Measurements from ENCODE around the gene NXPH2.

Gene NXPH2

DNA sequence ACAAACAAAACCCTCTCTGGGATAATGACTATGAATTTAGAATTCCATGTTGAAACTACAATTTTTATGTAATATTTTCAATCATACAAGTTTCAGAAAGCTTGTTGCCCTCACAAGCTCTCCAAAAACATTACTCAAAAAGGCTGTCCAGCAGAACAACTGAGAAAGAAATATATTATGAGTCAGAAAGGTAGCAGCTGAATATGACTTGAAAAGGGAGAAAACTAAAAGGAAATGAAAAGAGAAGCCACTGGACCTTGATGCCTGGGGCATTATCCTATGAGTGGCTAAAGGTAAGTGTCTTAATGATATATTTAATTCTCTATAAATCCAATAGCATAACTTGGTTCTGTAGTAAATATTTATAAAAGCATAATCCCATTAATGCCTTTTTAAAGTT, 61.8 kb downstream of the NXPH2 start:
- Histone ChIP-seq H3K9me2 (replicated peaks; ENCODE audit: insufficient read depth, low read length) (no peaks in the 10 kb centered on the region), H3K27ac (ENCODE audit: low read depth, low read length) (no peak overlapping the region), H3K4me2 (ENCODE audit: low read depth, low read length, poor library complexity, severe bottlenecking) (no peak overlapping the region), H3K27me3 (ENCODE audit: low read length) (no peaks in the 10 kb centered on the region), H3K36me3 (ENCODE audit: low read length) (no peaks in the 10 kb centered on the region), H3K9ac (ENCODE audit: low read length) (no peak overlapping the region), H3K9me3 (ENCODE audit: insufficient read depth, low read length) (no peaks in the 10 kb centered on the region), H3K4me3 (ENCODE audit: insufficient read depth, low read length, poor library complexity, severe bottlenecking) (no peak overlapping the region), H2AFZ (ENCODE audit: low read depth, low read length, severe bottlenecking) (no peak overlapping the region), H4K20me1 (ENCODE audit: low read depth, low read length) (no peaks in the 10 kb centered on the region), H3K79me2 (ENCODE audit: insufficient read depth, low read length) (no peaks in the 10 kb centered on the region), H3F3A (ENCODE audit: insufficient read depth) (no peaks in the 10 kb centered on the region)
- TF ChIP-seq, protein P1, sequence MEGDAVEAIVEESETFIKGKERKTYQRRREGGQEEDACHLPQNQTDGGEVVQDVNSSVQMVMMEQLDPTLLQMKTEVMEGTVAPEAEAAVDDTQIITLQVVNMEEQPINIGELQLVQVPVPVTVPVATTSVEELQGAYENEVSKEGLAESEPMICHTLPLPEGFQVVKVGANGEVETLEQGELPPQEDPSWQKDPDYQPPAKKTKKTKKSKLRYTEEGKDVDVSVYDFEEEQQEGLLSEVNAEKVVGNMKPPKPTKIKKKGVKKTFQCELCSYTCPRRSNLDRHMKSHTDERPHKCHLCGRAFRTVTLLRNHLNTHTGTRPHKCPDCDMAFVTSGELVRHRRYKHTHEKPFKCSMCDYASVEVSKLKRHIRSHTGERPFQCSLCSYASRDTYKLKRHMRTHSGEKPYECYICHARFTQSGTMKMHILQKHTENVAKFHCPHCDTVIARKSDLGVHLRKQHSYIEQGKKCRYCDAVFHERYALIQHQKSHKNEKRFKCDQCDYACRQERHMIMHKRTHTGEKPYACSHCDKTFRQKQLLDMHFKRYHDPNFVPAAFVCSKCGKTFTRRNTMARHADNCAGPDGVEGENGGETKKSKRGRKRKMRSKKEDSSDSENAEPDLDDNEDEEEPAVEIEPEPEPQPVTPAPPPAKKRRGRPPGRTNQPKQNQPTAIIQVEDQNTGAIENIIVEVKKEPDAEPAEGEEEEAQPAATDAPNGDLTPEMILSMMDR (IDR thresholded peaks at IDR 0.05; ENCODE audit: insufficient read depth, low read length, poor library complexity, severe bottlenecking): no peak
- no peak for TF ChIP-seq EZH2phosphoT487 (conservative IDR thresholded peaks at IDR 0.05; ENCODE audit: low read length)

DNA sequence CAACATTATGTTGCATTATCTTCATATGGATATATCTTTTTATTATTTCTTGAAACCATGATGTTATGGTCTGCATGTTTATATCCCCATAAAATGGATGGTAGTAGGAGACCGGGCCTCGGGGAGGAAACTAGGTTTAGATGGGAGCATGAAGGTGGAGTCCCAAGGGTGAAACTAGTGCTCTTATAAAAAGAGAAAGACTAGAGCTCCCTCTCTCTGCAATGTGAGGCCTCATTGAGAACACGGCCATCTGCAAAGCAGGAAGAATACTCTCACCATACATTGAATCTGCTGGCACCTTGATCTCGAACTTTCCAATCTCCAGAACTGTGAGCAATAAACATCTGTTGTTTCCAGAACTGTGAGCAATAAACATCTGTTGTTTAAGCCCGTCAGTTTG, 64.0 kb downstream of the NXPH2 start:
- Histone ChIP-seq H2AFZ (ENCODE audit: low read depth, low read length, severe bottlenecking) (no peak overlapping the region), H3K9me3 (ENCODE audit: insufficient read depth, low read length) (no peaks in the 10 kb centered on the region), H3K27ac (ENCODE audit: low read depth, low read length) (no peak overlapping the region), H3K79me2 (ENCODE audit: insufficient read depth, low read length) (no peaks in the 10 kb centered on the region), H3K36me3 (ENCODE audit: low read length) (no peaks in the 10 kb centered on the region), H3K4me3 (ENCODE audit: insufficient read depth, low read length, poor library complexity, severe bottlenecking) (no peak overlapping the region), H3K9ac (ENCODE audit: low read length) (no peak overlapping the region), H3F3A (ENCODE audit: insufficient read depth) (no peaks in the 10 kb centered on the region), H3K27me3 (ENCODE audit: low read length) (no peaks in the 10 kb centered on the region), H3K9me2 (replicated peaks; ENCODE audit: insufficient read depth, low read length) (no peaks in the 10 kb centered on the region), H3K4me2 (ENCODE audit: low read depth, low read length, poor library complexity, severe bottlenecking) (no peak overlapping the region), H4K20me1 (ENCODE audit: low read depth, low read length) (no peaks in the 10 kb centered on the region)
- no peak for TF ChIP-seq EZH2phosphoT487 (conservative IDR thresholded peaks at IDR 0.05; ENCODE audit: low read length)
- TF ChIP-seq, protein P1 (IDR thresholded peaks at IDR 0.05; ENCODE audit: insufficient read depth, low read length, poor library complexity, severe bottlenecking): no peak

DNA sequence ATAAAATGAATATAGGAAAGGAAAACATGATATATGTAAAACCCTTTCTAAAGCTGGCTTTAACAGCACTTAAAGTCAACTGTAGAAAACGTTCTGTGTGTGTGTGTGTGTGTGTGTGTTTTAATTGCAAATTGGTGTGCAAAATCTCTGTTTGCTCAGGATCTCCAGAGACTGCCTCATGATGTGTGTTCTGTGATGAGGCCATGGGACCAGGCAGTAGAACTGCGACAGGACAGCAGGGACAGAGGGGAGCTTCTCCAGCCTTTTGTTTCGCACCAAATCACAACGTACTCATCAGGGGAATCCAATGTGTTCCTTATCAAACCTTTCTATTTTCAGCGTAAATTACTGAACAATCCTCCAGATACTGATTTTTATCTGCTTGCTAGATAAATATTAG, 66.7 kb downstream of the NXPH2 start:
- Histone ChIP-seq H3K36me3 (ENCODE audit: low read length) (no peaks in the 10 kb centered on the region), H3K27me3 (ENCODE audit: low read length) (no peaks in the 10 kb centered on the region), H3K9ac (ENCODE audit: low read length) (no peak overlapping the region), H3K27ac (ENCODE audit: low read depth, low read length) (no peak overlapping the region), H2AFZ (ENCODE audit: low read depth, low read length, severe bottlenecking) (no peak overlapping the region), H3K79me2 (ENCODE audit: insufficient read depth, low read length) (no peaks in the 10 kb centered on the region), H3F3A (ENCODE audit: insufficient read depth) (no peaks in the 10 kb centered on the region), H4K20me1 (ENCODE audit: low read depth, low read length) (no peaks in the 10 kb centered on the region), H3K9me2 (replicated peaks; ENCODE audit: insufficient read depth, low read length) (no peaks in the 10 kb centered on the region), H3K4me2 (ENCODE audit: low read depth, low read length, poor library complexity, severe bottlenecking) (no peak overlapping the region), H3K9me3 (ENCODE audit: insufficient read depth, low read length) (no peaks in the 10 kb centered on the region), H3K4me3 (ENCODE audit: insufficient read depth, low read length, poor library complexity, severe bottlenecking) (no peak overlapping the region)
- no peak for TF ChIP-seq EZH2phosphoT487 (conservative IDR thresholded peaks at IDR 0.05; ENCODE audit: low read length)
- TF ChIP-seq, protein P1 (IDR thresholded peaks at IDR 0.05; ENCODE audit: insufficient read depth, low read length, poor library complexity, severe bottlenecking): no peak
